ENCODE results near the gene IMPG2. TPM values are rescaled to one million over a fixed set of nuclear protein-coding genes. Genes with fewer than 3 reads are reported as not detected.
"Not testable (repeated sequence)": the region's sequence is repeated elsewhere in the genome, so short reads cannot be mapped to it uniquely, and the experiment has no call there.

The IMPG2 gene
- total RNA-seq, result 0.14 TPM
- long read RNA-seq, result 0 reads

GRCh38 chr3:101320475-101320874 lies at the start of gene IMPG2:
Gene IMPG2 (minus strand): TSS chr3:101320575. CDS start chr3:101320372, 203 bp downstream.
- no peak for ATAC-seq
- DNase-seq (ENCODE audit: missing footprints), result no peak
- intact Hi-C loops (cut with DNase I), result no loop called here

GRCh38 chr3:101362406-101362805 lies 42.0 kb upstream of the IMPG2 start:
- DNase-seq (ENCODE audit: missing footprints) (no peak), ATAC-seq (no peak)
- intact Hi-C loops (cut with DNase I), result no loop called here

GRCh38 chr3:101351829-101352228 lies 31.5 kb upstream of the IMPG2 start:
- DNase-seq (ENCODE audit: missing footprints), result no peak
- ATAC-seq, result no peak
- intact Hi-C loops (cut with DNase I), result no loop called here

- no peak for ATAC-seq
- intact Hi-C loops (cut with DNase I), result no loop called here
These were observed 20.2 kb upstream of the IMPG2 start for GRCh38 chr3:101340591-101340990.

GRCh38 chr3:101333883-101334282 lies 13.5 kb upstream of the IMPG2 start:
- intact Hi-C loops (cut with DNase I), result no loop called here
- ATAC-seq (no peak), DNase-seq (ENCODE audit: missing footprints) (peak; percentile 26)

More at GRCh38 chr3:101340591-101340990, 20.2 kb upstream of the IMPG2 start:
- no peak for DNase-seq (ENCODE audit: missing footprints)

- intact Hi-C loops (cut with DNase I), result no loop called here
- ATAC-seq, result peak; percentile 16
- no peak for DNase-seq (ENCODE audit: missing footprints)
These were observed 8.8 kb upstream of the IMPG2 start for GRCh38 chr3:101329016-101329673.

- intact Hi-C loops (cut with DNase I), result no loop called here
- ATAC-seq (no peak), DNase-seq (ENCODE audit: missing footprints) (no peak)
These were observed 5.2 kb upstream of the IMPG2 start for GRCh38 chr3:101325393-101326134.

GRCh38 chr3:101319531-101319930 lies 844 bp downstream of the IMPG2 start:
- intact Hi-C loops (cut with DNase I), result no loop called here
- ATAC-seq (no peak), DNase-seq (ENCODE audit: missing footprints) (no peak)

GRCh38 chr3:101312545-101312944 lies 7.8 kb downstream of the IMPG2 start:
- no peak for DNase-seq (ENCODE audit: missing footprints)
- intact Hi-C loops (cut with DNase I), result no loop called here
- no peak for ATAC-seq

- ATAC-seq, result no peak
- intact Hi-C loops (cut with DNase I), result no loop called here
- DNase-seq (ENCODE audit: missing footprints), result no peak
These were observed 8.7 kb downstream of the IMPG2 start for GRCh38 chr3:101311676-101312075.

GRCh38 chr3:101310978-101311375 lies 9.4 kb downstream of the IMPG2 start:
- DNase-seq (ENCODE audit: missing footprints), result no peak
- ATAC-seq, result no peak
- intact Hi-C loops (cut with DNase I), result no loop called here

- peak; percentile 31 for DNase-seq (ENCODE audit: missing footprints)
- ATAC-seq; intact Hi-C loops (cut with DNase I): not testable (repeated sequence)
These were observed 12.1 kb downstream of the IMPG2 start for GRCh38 chr3:101308147-101308772.

- DNase-seq (ENCODE audit: missing footprints), result no peak
- intact Hi-C loops (cut with DNase I), result no loop called here
- no peak for ATAC-seq
These were observed 16.5 kb downstream of the IMPG2 start for GRCh38 chr3:101303836-101304235.

GRCh38 chr3:101303089-101303731 lies 17.2 kb downstream of the IMPG2 start:
- intact Hi-C loops (cut with DNase I), result no loop called here
- ATAC-seq, result no peak

GRCh38 chr3:101300073-101300472 lies 20.3 kb downstream of the IMPG2 start:
- DNase-seq (ENCODE audit: missing footprints), result peak; percentile 67
- ATAC-seq, result no peak
- intact Hi-C loops (cut with DNase I), result no loop called here

More at GRCh38 chr3:101303089-101303731, 17.2 kb downstream of the IMPG2 start:
- no peak for DNase-seq (ENCODE audit: missing footprints)

GRCh38 chr3:101292027-101292426 lies 28.3 kb downstream of the IMPG2 start:
- no peak for DNase-seq (ENCODE audit: missing footprints)
- ATAC-seq, result no peak
- intact Hi-C loops (cut with DNase I), result no loop called here

- DNase-seq (ENCODE audit: missing footprints), result no peak
- no peak for ATAC-seq
- intact Hi-C loops (cut with DNase I), result no loop called here
These were observed 32.1 kb downstream of the IMPG2 start for GRCh38 chr3:101288294-101288693.

- intact Hi-C loops (cut with DNase I), result no loop called here
- DNase-seq (ENCODE audit: missing footprints) (no peak), ATAC-seq (no peak)
These were observed 35.6 kb downstream of the IMPG2 start for GRCh38 chr3:101284757-101285156.

- intact Hi-C loops (cut with DNase I), result no loop called here
- DNase-seq (ENCODE audit: missing footprints), result no peak
- ATAC-seq, result no peak
These were observed 38.8 kb downstream of the IMPG2 start for GRCh38 chr3:101281521-101282030.

Measured in Right ventricle myocardium inferior (tissue), 1 donor.